ENCODE data around the gene KRTAP24-1. TPM values are rescaled to one million over a fixed set of nuclear protein-coding genes. Genes with fewer than 3 reads are reported as not detected.

KRTAP24-1 gene
- total RNA-seq, result not detected
- long read RNA-seq, result 0 reads

GRCh38 chr21:30282850-30283249 is at the start of gene KRTAP24-1:
Gene KRTAP24-1, minus strand, starts transcription at chr21:30282950. Its CDS starts 18 bp downstream, at chr21:30282932.
- intact Hi-C loops (cut with micrococcal nuclease), result no loop called here
- no peak for DNase-seq
- ATAC-seq, result no peak

GRCh38 chr21:30329203-30329875 is 46.6 kb upstream of the KRTAP24-1 start:
- DNase-seq, result no peak
- ATAC-seq, result no peak
- intact Hi-C loops (cut with micrococcal nuclease), result no loop called here

GRCh38 chr21:30326390-30326789 is 43.6 kb upstream of the KRTAP24-1 start:
- no peak for DNase-seq
- no peak for ATAC-seq
- intact Hi-C loops (cut with micrococcal nuclease), result no loop called here

GRCh38 chr21:30320215-30320614 is 37.5 kb upstream of the KRTAP24-1 start, which contains the start of gene KRTAP26-1:
Gene KRTAP26-1, minus strand, starts transcription at chr21:30320315. Its CDS starts 280 bp downstream, at chr21:30320035.
- no peak for DNase-seq
- intact Hi-C loops (cut with micrococcal nuclease), result no loop called here
- ATAC-seq, result no peak

GRCh38 chr21:30315701-30316100 is 33.0 kb upstream of the KRTAP24-1 start:
- intact Hi-C loops (cut with micrococcal nuclease), result no loop called here
- ATAC-seq (no peak), DNase-seq (no peak)

GRCh38 chr21:30306884-30307283 is 24.1 kb upstream of the KRTAP24-1 start:
- ATAC-seq (no peak), DNase-seq (no peak)
- intact Hi-C loops (cut with micrococcal nuclease), result no loop called here

- intact Hi-C loops (cut with micrococcal nuclease), result no loop called here
- ATAC-seq, result no peak
- DNase-seq, result no peak
These were observed 22.4 kb upstream of the KRTAP24-1 start for GRCh38 chr21:30305136-30305535.

GRCh38 chr21:30289215-30289614 is 6.5 kb upstream of the KRTAP24-1 start, which contains the start of gene KRTAP25-1:
Gene KRTAP25-1, minus strand, starts transcription at chr21:30289514. Its CDS starts 24 bp downstream, at chr21:30289490.
- intact Hi-C loops (cut with micrococcal nuclease), result no loop called here
- DNase-seq (no peak), ATAC-seq (no peak)

- DNase-seq, result no peak
- intact Hi-C loops (cut with micrococcal nuclease), result no loop called here
- ATAC-seq, result no peak
These were observed 11.1 kb downstream of the KRTAP24-1 start for GRCh38 chr21:30271611-30272010.

GRCh38 chr21:30271156-30271555 is 11.6 kb downstream of the KRTAP24-1 start:
- ATAC-seq, result no peak
- intact Hi-C loops (cut with micrococcal nuclease), result no loop called here
- DNase-seq, result no peak

- intact Hi-C loops (cut with micrococcal nuclease), result no loop called here
These were observed 12.8 kb downstream of the KRTAP24-1 start for GRCh38 chr21:30269803-30270530.

GRCh38 chr21:30268608-30269197 is 14.0 kb downstream of the KRTAP24-1 start:
- DNase-seq (no peak), ATAC-seq (no peak)
- intact Hi-C loops (cut with micrococcal nuclease), result no loop called here

More at GRCh38 chr21:30269803-30270530, 12.8 kb downstream of the KRTAP24-1 start:
- no peak for ATAC-seq
- DNase-seq, result no peak

GRCh38 chr21:30257773-30258172 is 25.0 kb downstream of the KRTAP24-1 start:
- DNase-seq, result no peak
- no peak for ATAC-seq
- intact Hi-C loops (cut with micrococcal nuclease), result no loop called here

GRCh38 chr21:30256100-30256499 is 26.6 kb downstream of the KRTAP24-1 start:
- DNase-seq (no peak), ATAC-seq (no peak)
- intact Hi-C loops (cut with micrococcal nuclease), result no loop called here

GRCh38 chr21:30255679-30256078 is 27.1 kb downstream of the KRTAP24-1 start:
- intact Hi-C loops (cut with micrococcal nuclease), result no loop called here
- no peak for DNase-seq

GRCh38 chr21:30251781-30252180 is 31.0 kb downstream of the KRTAP24-1 start:
- intact Hi-C loops (cut with micrococcal nuclease), result no loop called here
- ATAC-seq (no peak), DNase-seq (no peak)

More at GRCh38 chr21:30255679-30256078, 27.1 kb downstream of the KRTAP24-1 start:
- ATAC-seq, result no peak

GRCh38 chr21:30249936-30250335 is 32.8 kb downstream of the KRTAP24-1 start:
- DNase-seq (no peak), ATAC-seq (no peak)
- intact Hi-C loops (cut with micrococcal nuclease), result no loop called here

- intact Hi-C loops (cut with micrococcal nuclease), result no loop called here
- ATAC-seq (no peak), DNase-seq (no peak)
These were observed 33.9 kb downstream of the KRTAP24-1 start for GRCh38 chr21:30248844-30249243.

GRCh38 chr21:30245061-30245460 is 37.7 kb downstream of the KRTAP24-1 start:
- no peak for ATAC-seq
- intact Hi-C loops (cut with micrococcal nuclease), result no loop called here
- DNase-seq, result no peak

GRCh38 chr21:30243691-30244090 is 39.1 kb downstream of the KRTAP24-1 start:
- DNase-seq, result no peak
- intact Hi-C loops (cut with micrococcal nuclease), result no loop called here
- no peak for ATAC-seq

Measured in left ventricle myocardium superior (tissue), 1 donor.